HCT116 (cell line): ENCODE measurements around the gene LRP2BP.

Experiments used
- CTCF ChIP-seq, 3 experiments: fragments of 200-600 bp in 1 of 3; sonication (generic) in 1 of 3; IDR thresholded peaks in 2 of 3; conservative IDR thresholded peaks in 1 of 3; 2 replicates each; pipeline ENCODE4 v1.5.1; 2012 to 2017; ENCODE audit warnings: low read depth in 2 of 3, low read length in 2 of 3, antibody characterized with exemption in 1 of 3, borderline replicate concordance in 1 of 3, control low read depth in 1 of 3, mild to moderate bottlenecking in 1 of 3, mixed read lengths in 1 of 3, mixed run types in 1 of 3, moderate library complexity in 1 of 3; ENCODE audit not compliant: insufficient read depth in 1 of 3
- EZH2phosphoT487 ChIP-seq: fragments of 200-600 bp; IDR thresholded peaks from 2 replicates; pipeline ENCODE4 v1.6.1; 2018; ENCODE audit warnings: antibody characterized with exemption, borderline replicate concordance
- JUND ChIP-seq: IDR thresholded peaks from 2 replicates; pipeline ENCODE4 v1.6.1; 2012
- POLR2A ChIP-seq: IDR thresholded peaks from 2 replicates; pipeline ENCODE4 v1.7.0; 2011; ENCODE audit warnings: borderline replicate concordance; ENCODE audit not compliant: insufficient read depth, insufficient read length; ENCODE audit errors: extremely low read depth
- POLR2AphosphoS5 ChIP-seq: IDR thresholded peaks from 2 replicates; pipeline ENCODE4 v1.6.1; 2011; ENCODE audit warnings: mild to moderate bottlenecking, low read depth, low read length, moderate library complexity
- RAD21 ChIP-seq: IDR thresholded peaks from 2 replicates; pipeline ENCODE4 v1.6.1; 2012; ENCODE audit warnings: low read depth, mild to moderate bottlenecking
- SIN3A ChIP-seq: IDR thresholded peaks from 2 replicates; pipeline ENCODE4 v1.6.1; 2012; ENCODE audit warnings: low read depth
- SRF ChIP-seq: IDR thresholded peaks from 2 replicates; pipeline ENCODE4 v1.6.1; 2012; ENCODE audit warnings: low read depth
- YY1 ChIP-seq: IDR thresholded peaks from 2 replicates; pipeline ENCODE4 v1.6.1; 2011; ENCODE audit warnings: low read length, low read depth, moderate library complexity, mild to moderate bottlenecking; ENCODE audit not compliant: insufficient replicate concordance; ENCODE audit errors: extremely low read depth
- ZNF274 ChIP-seq: fragments of 200-500 bp; sonication (Bioruptor generic); IDR thresholded peaks from 2 replicates; pipeline ENCODE4 v1.6.1; 2014; ENCODE audit warnings: mild to moderate bottlenecking, low read depth, low read length, inconsistent platforms
- TF ChIP-seq, protein P1 (sequence below): IDR thresholded peaks from 2 replicates; pipeline ENCODE4 v1.6.1; 2011; ENCODE audit warnings: mild to moderate bottlenecking, low read length, moderate library complexity; ENCODE audit not compliant: insufficient replicate concordance; ENCODE audit errors: extremely low read depth
- TF ChIP-seq, protein P2 (sequence below): IDR thresholded peaks from 2 replicates; pipeline ENCODE4 v1.6.1; 2012; ENCODE audit warnings: low read depth

GRCh38 chr4:185384061-185384460 lies 11.7 kb downstream of the LRP2BP start:
- TF ChIP-seq CTCF (IDR thresholded peaks at IDR 0.05 in 2 of 3, conservative IDR thresholded peaks at IDR 0.05 in 1 of 3; ENCODE audit: borderline replicate concordance in 1 of 3, insufficient read depth in 1 of 3, low read depth in 2 of 3, low read length in 2 of 3) (no peak), SRF (no peak), YY1 (no peak), SIN3A (no peak), POLR2A (no peak), JUND (no peak), POLR2AphosphoS5 (no peak), EZH2phosphoT487 (no peak), ZNF274 (no peak), RAD21 (no peak)
- TF ChIP-seq, protein P1, sequence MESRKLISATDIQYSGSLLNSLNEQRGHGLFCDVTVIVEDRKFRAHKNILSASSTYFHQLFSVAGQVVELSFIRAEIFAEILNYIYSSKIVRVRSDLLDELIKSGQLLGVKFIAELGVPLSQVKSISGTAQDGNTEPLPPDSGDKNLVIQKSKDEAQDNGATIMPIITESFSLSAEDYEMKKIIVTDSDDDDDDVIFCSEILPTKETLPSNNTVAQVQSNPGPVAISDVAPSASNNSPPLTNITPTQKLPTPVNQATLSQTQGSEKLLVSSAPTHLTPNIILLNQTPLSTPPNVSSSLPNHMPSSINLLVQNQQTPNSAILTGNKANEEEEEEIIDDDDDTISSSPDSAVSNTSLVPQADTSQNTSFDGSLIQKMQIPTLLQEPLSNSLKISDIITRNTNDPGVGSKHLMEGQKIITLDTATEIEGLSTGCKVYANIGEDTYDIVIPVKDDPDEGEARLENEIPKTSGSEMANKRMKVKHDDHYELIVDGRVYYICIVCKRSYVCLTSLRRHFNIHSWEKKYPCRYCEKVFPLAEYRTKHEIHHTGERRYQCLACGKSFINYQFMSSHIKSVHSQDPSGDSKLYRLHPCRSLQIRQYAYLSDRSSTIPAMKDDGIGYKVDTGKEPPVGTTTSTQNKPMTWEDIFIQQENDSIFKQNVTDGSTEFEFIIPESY: no peak
- TF ChIP-seq, protein P2, sequence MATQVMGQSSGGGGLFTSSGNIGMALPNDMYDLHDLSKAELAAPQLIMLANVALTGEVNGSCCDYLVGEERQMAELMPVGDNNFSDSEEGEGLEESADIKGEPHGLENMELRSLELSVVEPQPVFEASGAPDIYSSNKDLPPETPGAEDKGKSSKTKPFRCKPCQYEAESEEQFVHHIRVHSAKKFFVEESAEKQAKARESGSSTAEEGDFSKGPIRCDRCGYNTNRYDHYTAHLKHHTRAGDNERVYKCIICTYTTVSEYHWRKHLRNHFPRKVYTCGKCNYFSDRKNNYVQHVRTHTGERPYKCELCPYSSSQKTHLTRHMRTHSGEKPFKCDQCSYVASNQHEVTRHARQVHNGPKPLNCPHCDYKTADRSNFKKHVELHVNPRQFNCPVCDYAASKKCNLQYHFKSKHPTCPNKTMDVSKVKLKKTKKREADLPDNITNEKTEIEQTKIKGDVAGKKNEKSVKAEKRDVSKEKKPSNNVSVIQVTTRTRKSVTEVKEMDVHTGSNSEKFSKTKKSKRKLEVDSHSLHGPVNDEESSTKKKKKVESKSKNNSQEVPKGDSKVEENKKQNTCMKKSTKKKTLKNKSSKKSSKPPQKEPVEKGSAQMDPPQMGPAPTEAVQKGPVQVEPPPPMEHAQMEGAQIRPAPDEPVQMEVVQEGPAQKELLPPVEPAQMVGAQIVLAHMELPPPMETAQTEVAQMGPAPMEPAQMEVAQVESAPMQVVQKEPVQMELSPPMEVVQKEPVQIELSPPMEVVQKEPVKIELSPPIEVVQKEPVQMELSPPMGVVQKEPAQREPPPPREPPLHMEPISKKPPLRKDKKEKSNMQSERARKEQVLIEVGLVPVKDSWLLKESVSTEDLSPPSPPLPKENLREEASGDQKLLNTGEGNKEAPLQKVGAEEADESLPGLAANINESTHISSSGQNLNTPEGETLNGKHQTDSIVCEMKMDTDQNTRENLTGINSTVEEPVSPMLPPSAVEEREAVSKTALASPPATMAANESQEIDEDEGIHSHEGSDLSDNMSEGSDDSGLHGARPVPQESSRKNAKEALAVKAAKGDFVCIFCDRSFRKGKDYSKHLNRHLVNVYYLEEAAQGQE: no peak
